HG02884 (cell line): ENCODE data around the gene IGFN1.

Experiments used
- ATAC-seq: cut with Tn5 transposase; IDR thresholded peaks from one replicate; pipeline ENCODE4 v1.9.1; 2021; ENCODE audit warnings: mild to moderate bottlenecking, moderate library complexity; ENCODE audit not compliant: unreplicated experiment

Gene IGFN1

GRCh38 chr1:201261771-201262547, 71.3 kb downstream of the IGFN1 start:
- no peak for ATAC-seq

- no peak for ATAC-seq
These were observed 72.5 kb downstream of the IGFN1 start for GRCh38 chr1:201262963-201263608.

GRCh38 chr1:201264072-201264471, 73.4 kb downstream of the IGFN1 start:
- no peak for ATAC-seq

GRCh38 chr1:201264554-201264953, 73.9 kb downstream of the IGFN1 start:
- ATAC-seq: no peak

- no peak for ATAC-seq
These were observed 75.1 kb downstream of the IGFN1 start for GRCh38 chr1:201265756-201266155.

GRCh38 chr1:201266276-201266675, 75.7 kb downstream of the IGFN1 start:
- ATAC-seq: no peak

- ATAC-seq: no peak
These were observed 76.2 kb downstream of the IGFN1 start for GRCh38 chr1:201266774-201267173.

- no peak for ATAC-seq
These were observed 77.0 kb downstream of the IGFN1 start for GRCh38 chr1:201267481-201268229.

- ATAC-seq: no peak
These were observed 78.1 kb downstream of the IGFN1 start for GRCh38 chr1:201268604-201269151.

- ATAC-seq: no peak
These were observed 78.7 kb downstream of the IGFN1 start for GRCh38 chr1:201269281-201269680.

GRCh38 chr1:201269900-201270410, 79.3 kb downstream of the IGFN1 start:
- ATAC-seq: no peak

GRCh38 chr1:201270616-201271390, 80.2 kb downstream of the IGFN1 start:
- no peak for ATAC-seq

- no peak for ATAC-seq
These were observed 82.2 kb downstream of the IGFN1 start for GRCh38 chr1:201272799-201273198.

GRCh38 chr1:201274616-201275252, 84.1 kb downstream of the IGFN1 start:
- ATAC-seq: no peak

- no peak for ATAC-seq
These were observed 84.6 kb downstream of the IGFN1 start for GRCh38 chr1:201275253-201275666.

- no peak for ATAC-seq
These were observed 86.3 kb downstream of the IGFN1 start for GRCh38 chr1:201276891-201277290.

- ATAC-seq: no peak
These were observed 86.8 kb downstream of the IGFN1 start for GRCh38 chr1:201277441-201277840.
